PFSK-1 (cell line): ENCODE measurements around the gene PRRC1.

Experiments used
- FOXP2 ChIP-seq: optimal IDR thresholded peaks from 2 replicates; pipeline ENCODE3; 2011; ENCODE audit warnings: borderline replicate concordance, control low read depth, inconsistent platforms; ENCODE audit not compliant: insufficient read depth; ENCODE audit errors: extremely low read length, extremely low read depth
- POLR2AphosphoS5 ChIP-seq: IDR thresholded peaks from 2 replicates; pipeline ENCODE4 v1.6.1; 2012; ENCODE audit warnings: low read depth, mild to moderate bottlenecking, control low read depth, low read length, moderate library complexity
- REST ChIP-seq, 2 experiments: IDR thresholded peaks; 2 replicates each; pipeline versions ENCODE4 v1.6.1 to v1.8.0; 2011 to 2012; ENCODE audit warnings: low read depth in 2 of 2, low read length in 2 of 2, control low read depth in 1 of 2, inconsistent platforms in 1 of 2, mild to moderate bottlenecking in 1 of 2, moderate library complexity in 1 of 2; ENCODE audit not compliant: insufficient read depth in 1 of 2
- SIN3A ChIP-seq: IDR thresholded peaks from 2 replicates; pipeline ENCODE4 v1.6.1; 2012; ENCODE audit warnings: mild to moderate bottlenecking, low read length, moderate library complexity, borderline replicate concordance; ENCODE audit not compliant: insufficient read depth
- TAF1 ChIP-seq: IDR thresholded peaks from 2 replicates; pipeline ENCODE4 v1.6.1; 2012; ENCODE audit warnings: low read length, control low read depth, borderline replicate concordance; ENCODE audit not compliant: insufficient read depth

PRRC1 gene

GRCh38 chr5:127563136-127563535 is 45.7 kb downstream of the PRRC1 start:
- no peak for TF ChIP-seq TAF1
- TF ChIP-seq REST (IDR thresholded peaks at IDR 0.05; ENCODE audit: insufficient read depth in 1 of 2, low read depth in 2 of 2, low read length in 2 of 2), result no peak
- no peak for TF ChIP-seq POLR2AphosphoS5
- no peak for TF ChIP-seq SIN3A
- no peak for TF ChIP-seq FOXP2

- no peak for TF ChIP-seq POLR2AphosphoS5
These were observed 46.7 kb downstream of the PRRC1 start for GRCh38 chr5:127564002-127564769.

- TF ChIP-seq REST (IDR thresholded peaks at IDR 0.05; ENCODE audit: insufficient read depth in 1 of 2, low read depth in 2 of 2, low read length in 2 of 2) (no peak), TAF1 (no peak), FOXP2 (no peak), SIN3A (no peak), POLR2AphosphoS5 (no peak)
These were observed 48.3 kb downstream of the PRRC1 start for GRCh38 chr5:127565586-127566270.

- TF ChIP-seq POLR2AphosphoS5 (no peak), REST (IDR thresholded peaks at IDR 0.05; ENCODE audit: insufficient read depth in 1 of 2, low read depth in 2 of 2, low read length in 2 of 2) (no peak), SIN3A (no peak), TAF1 (no peak), FOXP2 (no peak)
These were observed 49.8 kb downstream of the PRRC1 start for GRCh38 chr5:127567026-127567768.

- no peak for TF ChIP-seq TAF1
- TF ChIP-seq FOXP2, result no peak
- TF ChIP-seq REST (IDR thresholded peaks at IDR 0.05; ENCODE audit: insufficient read depth in 1 of 2, low read depth in 2 of 2, low read length in 2 of 2), result no peak
- no peak for TF ChIP-seq POLR2AphosphoS5
- TF ChIP-seq SIN3A, result no peak
These were observed 50.7 kb downstream of the PRRC1 start for GRCh38 chr5:127568166-127568565.
